Loucy (cell line): ENCODE results near the gene NPTXR.

ENCODE experiments used
- H2AFZ ChIP-seq: fragments of 200-600 bp; sonication (generic); 2 replicates; pipeline ENCODE4 v1.6.0; 2016; ENCODE audit warnings: antibody characterized with exemption, mild to moderate bottlenecking, low read length, moderate library complexity
- H3F3A ChIP-seq: fragments of 200-600 bp; 2 replicates; pipeline ENCODE4 v1.6.0; 2016; ENCODE audit warnings: antibody characterized with exemption, low read depth, mild to moderate bottlenecking
- H3K27me3 ChIP-seq: fragments of 200-600 bp; sonication (generic); 2 replicates; pipeline ENCODE4 v1.6.1; 2014; ENCODE audit warnings: low read length, mild to moderate bottlenecking; ENCODE audit not compliant: insufficient read depth, poor library complexity, severe bottlenecking
- H3K36me3 ChIP-seq: fragments of 200-600 bp; sonication (generic); 2 replicates; pipeline ENCODE4 v1.6.1; 2016; ENCODE audit warnings: low read length; ENCODE audit not compliant: insufficient read depth
- H3K4me1 ChIP-seq: fragments of 200-600 bp; sonication (generic); 2 replicates; pipeline ENCODE4 v1.5.1; 2014; ENCODE audit warnings: low read length, mild to moderate bottlenecking; ENCODE audit not compliant: insufficient read depth, poor library complexity, severe bottlenecking
- H3K4me2 ChIP-seq: fragments of 200-600 bp; sonication (generic); 2 replicates; pipeline ENCODE4 v1.6.0; 2014; ENCODE audit warnings: antibody characterized with exemption, low read length, low read depth, mild to moderate bottlenecking; ENCODE audit not compliant: poor library complexity, severe bottlenecking
- H3K4me3 ChIP-seq: fragments of 200-600 bp; sonication (generic); 2 replicates; pipeline ENCODE4 v1.5.1; 2014; ENCODE audit warnings: low read length, mild to moderate bottlenecking, mixed read lengths; ENCODE audit not compliant: poor library complexity, severe bottlenecking
- H3K79me2 ChIP-seq: fragments of 200-600 bp; sonication (generic); 2 replicates; pipeline ENCODE4 v1.6.1; 2014; ENCODE audit warnings: low read length; ENCODE audit not compliant: insufficient read depth
- H3K9ac ChIP-seq: fragments of 200-600 bp; sonication (generic); 2 replicates; pipeline ENCODE4 v1.6.0; 2014; ENCODE audit warnings: mild to moderate bottlenecking, low read depth, low read length, moderate library complexity; ENCODE audit not compliant: poor library complexity, severe bottlenecking
- H3K9me2 ChIP-seq: fragments of 200-600 bp; sonication (generic); replicated peaks from 2 replicates; pipeline ENCODE4 v1.6.1; 2016; ENCODE audit warnings: low read depth, low read length, mixed read lengths
- H3K9me3 ChIP-seq: fragments of 200-600 bp; sonication (generic); 2 replicates; pipeline ENCODE4 v1.6.1; 2014; ENCODE audit warnings: mild to moderate bottlenecking, antibody characterized with exemption, low read length, low read depth; ENCODE audit not compliant: insufficient read depth
- H4K20me1 ChIP-seq: fragments of 200-600 bp; sonication (generic); 2 replicates; pipeline ENCODE4 v1.6.0; 2014; ENCODE audit warnings: antibody characterized with exemption, low read length, mild to moderate bottlenecking; ENCODE audit not compliant: insufficient read depth, poor library complexity, severe bottlenecking
- EZH2phosphoT487 ChIP-seq: fragments of 200-600 bp; IDR thresholded peaks from 2 replicates; pipeline ENCODE4 v1.6.1; 2018; ENCODE audit warnings: antibody characterized with exemption, mild to moderate bottlenecking, moderate library complexity, borderline replicate concordance
- TF ChIP-seq, protein P1 (sequence below): fragments of 200-600 bp; sonication (generic); conservative IDR thresholded peaks from 2 replicates; pipeline ENCODE4 v1.5.1; 2014; ENCODE audit warnings: mild to moderate bottlenecking, antibody characterized with exemption, low read length

Gene NPTXR

DNA sequence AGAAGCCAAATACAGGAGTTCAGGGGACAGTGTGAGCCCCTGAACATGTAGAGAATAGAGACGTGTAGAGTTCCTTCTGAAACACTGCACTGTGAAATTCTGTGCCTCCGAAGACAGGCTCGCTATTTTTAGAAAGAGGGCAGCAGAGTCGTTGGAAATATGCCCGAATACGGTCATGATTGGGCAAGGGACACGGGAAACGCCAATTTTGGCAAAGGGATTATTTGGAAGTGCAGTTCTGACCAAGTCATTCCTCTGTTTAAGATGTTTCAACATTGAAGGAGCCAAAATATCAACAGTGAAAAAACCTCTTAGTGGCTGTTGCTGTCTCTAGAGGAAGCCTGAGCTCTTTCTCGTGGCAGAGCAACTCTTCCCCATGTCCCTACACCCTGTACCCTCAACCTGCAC is 37.6 kb upstream of the NPTXR start:
- no peaks in the 10 kb centered on the region for H3K79me2 ChIP-seq
- no peaks in the 10 kb centered on the region for H3K9me3 ChIP-seq
- H3K36me3 ChIP-seq = no peaks in the 10 kb centered on the region
- TF ChIP-seq EZH2phosphoT487 = no peak
- TF ChIP-seq, protein P1, sequence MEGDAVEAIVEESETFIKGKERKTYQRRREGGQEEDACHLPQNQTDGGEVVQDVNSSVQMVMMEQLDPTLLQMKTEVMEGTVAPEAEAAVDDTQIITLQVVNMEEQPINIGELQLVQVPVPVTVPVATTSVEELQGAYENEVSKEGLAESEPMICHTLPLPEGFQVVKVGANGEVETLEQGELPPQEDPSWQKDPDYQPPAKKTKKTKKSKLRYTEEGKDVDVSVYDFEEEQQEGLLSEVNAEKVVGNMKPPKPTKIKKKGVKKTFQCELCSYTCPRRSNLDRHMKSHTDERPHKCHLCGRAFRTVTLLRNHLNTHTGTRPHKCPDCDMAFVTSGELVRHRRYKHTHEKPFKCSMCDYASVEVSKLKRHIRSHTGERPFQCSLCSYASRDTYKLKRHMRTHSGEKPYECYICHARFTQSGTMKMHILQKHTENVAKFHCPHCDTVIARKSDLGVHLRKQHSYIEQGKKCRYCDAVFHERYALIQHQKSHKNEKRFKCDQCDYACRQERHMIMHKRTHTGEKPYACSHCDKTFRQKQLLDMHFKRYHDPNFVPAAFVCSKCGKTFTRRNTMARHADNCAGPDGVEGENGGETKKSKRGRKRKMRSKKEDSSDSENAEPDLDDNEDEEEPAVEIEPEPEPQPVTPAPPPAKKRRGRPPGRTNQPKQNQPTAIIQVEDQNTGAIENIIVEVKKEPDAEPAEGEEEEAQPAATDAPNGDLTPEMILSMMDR = no peak
- no peak overlapping the region for H3K4me3 ChIP-seq
- H2AFZ ChIP-seq = no peak overlapping the region
- H3K4me1 ChIP-seq = no peaks in the 10 kb centered on the region
- no peaks in the 10 kb centered on the region for H3F3A ChIP-seq
- H3K9ac ChIP-seq = no peak overlapping the region
- H3K9me2 ChIP-seq = no peaks in the 10 kb centered on the region
- no peaks in the 10 kb centered on the region for H3K27me3 ChIP-seq
- no peaks in the 10 kb centered on the region for H4K20me1 ChIP-seq
- H3K4me2 ChIP-seq = no peak overlapping the region

DNA sequence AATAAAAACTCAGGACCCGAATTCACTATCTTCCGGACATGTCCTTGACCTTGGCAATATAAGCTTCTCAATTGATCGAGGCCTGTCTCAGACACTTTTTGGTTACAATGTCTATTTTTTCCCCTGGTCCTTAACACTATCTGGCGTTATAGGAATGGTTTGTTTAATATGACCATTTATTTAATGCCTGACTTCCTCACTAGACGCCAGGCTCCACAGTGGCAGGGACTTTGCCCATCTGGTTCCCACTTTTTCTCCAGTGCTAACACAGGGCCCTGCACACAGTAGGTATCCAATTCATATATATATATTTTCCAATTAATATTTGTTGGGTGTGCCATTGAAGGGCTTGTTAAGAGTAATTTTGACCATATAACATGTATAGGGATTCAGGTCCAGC is 36.1 kb upstream of the NPTXR start:
- Histone ChIP-seq H3K9ac (no peak overlapping the region), H3K4me1 (no peaks in the 10 kb centered on the region), H3K9me3 (no peaks in the 10 kb centered on the region), H3K9me2 (no peaks in the 10 kb centered on the region), H3K79me2 (no peaks in the 10 kb centered on the region), H3K4me2 (no peak overlapping the region), H3K4me3 (no peak overlapping the region), H3F3A (no peaks in the 10 kb centered on the region), H3K36me3 (no peaks in the 10 kb centered on the region), H2AFZ (no peak overlapping the region), H4K20me1 (no peaks in the 10 kb centered on the region), H3K27me3 (peaks cover 4% of the 10 kb centered on the region)
- TF ChIP-seq EZH2phosphoT487 = no peak
- TF ChIP-seq, protein P1 = no peak

DNA sequence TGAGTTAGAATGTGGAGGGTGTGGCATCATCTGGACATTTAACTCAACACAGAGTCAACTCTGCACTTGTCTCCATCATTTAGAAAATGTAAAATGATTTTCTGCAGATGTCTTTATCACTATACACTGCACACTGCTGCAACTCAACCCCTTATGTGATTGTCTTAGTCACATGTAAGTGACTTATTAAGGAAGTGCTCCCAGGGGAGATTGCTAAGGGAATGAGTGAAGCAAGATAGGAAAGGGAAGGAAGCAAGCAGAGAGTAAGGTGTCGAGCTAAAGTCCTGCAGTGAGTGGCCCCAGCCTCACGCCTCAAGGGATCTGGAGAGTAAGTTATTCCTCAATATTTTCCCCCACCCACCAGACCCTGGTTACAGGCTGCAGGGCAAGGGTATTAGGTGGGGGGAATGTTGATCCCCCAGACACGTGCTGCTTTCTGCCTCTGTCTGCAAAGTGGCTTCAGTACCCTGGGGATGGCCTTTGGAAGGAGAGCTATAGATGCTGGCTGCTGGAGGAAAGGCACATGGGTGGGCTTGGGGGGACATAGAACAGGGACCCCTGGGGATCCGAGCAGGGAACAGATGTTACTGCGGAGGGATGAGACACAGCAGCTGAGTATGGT is 35.4 kb upstream of the NPTXR start:
- H3K9me3 ChIP-seq = no peaks in the 10 kb centered on the region
- no peak overlapping the region for H3K9ac ChIP-seq
- H3K9me2 ChIP-seq = no peaks in the 10 kb centered on the region
- TF ChIP-seq, protein P1 = no peak
- no peak for TF ChIP-seq EZH2phosphoT487
- no peak overlapping the region for H3K4me3 ChIP-seq
- no peaks in the 10 kb centered on the region for H3F3A ChIP-seq
- peaks cover 4% of the 10 kb centered on the region for H3K27me3 ChIP-seq
- no peaks in the 10 kb centered on the region for H3K79me2 ChIP-seq
- no peaks in the 10 kb centered on the region for H4K20me1 ChIP-seq
- H3K4me2 ChIP-seq = no peak overlapping the region
- H2AFZ ChIP-seq = no peak overlapping the region
- H3K4me1 ChIP-seq = no peaks in the 10 kb centered on the region
- H3K36me3 ChIP-seq = no peaks in the 10 kb centered on the region
